Fibroblast of peridontal ligament (primary cell): Measurements from ENCODE around the gene ZNF185.
A peak's percentile ranks its signal among the peaks of the same experiment; 100 is the strongest.

Experiments used
- DNase-seq: peaks from one replicate; pipeline ENCODE4 v3.0.0-alpha.2; 2010; ENCODE audit errors: extremely low read depth

ZNF185 gene

DNA sequence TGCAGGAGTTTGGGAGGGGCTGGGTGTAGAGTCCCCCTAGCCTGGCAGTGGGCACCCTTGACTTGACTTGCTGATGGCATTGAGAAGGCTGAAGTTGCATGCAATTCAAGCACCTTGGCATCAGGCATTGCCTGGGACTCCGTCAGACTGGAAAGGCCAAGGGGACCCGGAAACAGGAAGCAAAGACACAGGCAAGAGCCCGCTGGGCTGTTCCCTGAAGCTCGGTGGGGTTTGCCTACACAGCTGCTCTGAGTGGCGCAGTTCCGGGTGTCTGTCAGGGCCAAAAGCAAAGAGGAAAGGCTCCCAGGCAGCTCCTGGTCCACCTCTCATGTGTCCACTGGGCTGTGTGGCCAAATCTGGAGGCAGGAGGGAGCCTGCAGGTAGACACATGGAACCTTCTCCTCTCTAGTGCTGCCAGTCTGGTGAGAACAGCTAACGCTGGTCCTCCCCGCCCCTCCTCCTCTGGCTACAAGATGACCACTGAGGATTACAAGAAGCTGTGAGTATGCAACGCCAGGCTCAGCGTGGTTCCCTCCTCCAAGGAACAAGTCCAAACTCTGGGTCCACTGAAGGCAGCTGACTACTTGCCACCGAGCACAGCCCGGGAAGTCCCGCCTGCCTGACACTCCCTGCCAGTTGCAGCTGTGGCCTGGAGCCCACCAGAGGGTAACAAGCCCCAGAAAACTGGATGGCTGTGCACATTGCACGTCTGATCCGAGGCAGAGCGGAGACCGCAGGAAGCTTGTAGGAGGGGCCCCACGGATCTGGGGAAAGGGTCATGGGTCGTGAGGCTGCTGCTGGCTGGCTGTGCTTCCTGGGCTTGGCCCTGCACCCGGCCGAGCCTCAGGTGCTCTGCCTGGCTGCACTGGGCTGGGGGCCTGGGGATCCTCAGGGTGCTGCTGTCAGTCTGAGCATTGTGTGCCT lies 20.1 kb downstream of the ZNF185 start:
- no peak for DNase-seq

GRCh38 chrX:152918707-152919106 lies 20.8 kb downstream of the ZNF185 start:
- no peak for DNase-seq

DNA sequence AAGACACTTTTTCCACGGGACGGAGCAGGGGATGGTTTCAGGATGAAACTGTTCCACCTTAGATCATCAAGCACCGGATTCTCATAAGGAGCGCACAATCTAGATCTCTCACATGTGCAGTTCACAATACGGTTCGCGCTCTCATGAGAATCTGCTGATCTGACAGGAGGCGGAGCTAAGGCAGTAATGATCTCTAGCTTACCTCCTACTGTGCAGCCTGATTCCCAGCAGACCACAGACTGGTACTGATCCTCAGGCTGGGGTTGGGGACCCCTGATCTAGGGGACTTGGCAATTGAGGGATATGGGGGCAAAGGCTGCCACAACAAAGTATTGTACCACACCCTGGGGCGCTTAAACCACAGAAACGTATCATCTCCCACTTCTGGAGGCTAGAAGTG lies 25.7 kb downstream of the ZNF185 start:
- no peak for DNase-seq

GRCh38 chrX:152925835-152926234 lies 28.0 kb downstream of the ZNF185 start:
- no peak for DNase-seq

DNA sequence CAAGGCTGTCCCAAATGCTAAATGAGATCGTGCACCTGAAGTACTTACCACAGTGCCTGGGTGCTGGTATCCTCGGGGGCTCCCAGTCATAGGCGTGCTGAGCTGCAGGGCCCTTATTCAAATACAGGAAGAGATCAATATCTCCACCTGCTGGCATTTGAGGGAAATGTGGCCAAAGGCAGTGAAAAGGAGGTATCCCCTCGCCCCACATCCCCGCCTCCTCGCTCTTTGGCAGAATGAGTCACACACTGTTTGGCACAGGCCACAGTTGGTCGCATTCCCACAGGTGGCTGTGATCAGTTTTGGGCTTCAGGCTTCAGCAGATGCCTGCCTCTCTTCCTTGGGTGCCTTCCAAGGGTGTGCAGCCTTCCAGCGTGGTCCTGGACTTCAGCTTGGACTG lies 28.4 kb downstream of the ZNF185 start:
- DNase-seq = peak; percentile 67

- no peak for DNase-seq
Observed at GRCh38 chrX:152926923-152927322, 29.1 kb downstream of the ZNF185 start.

DNA sequence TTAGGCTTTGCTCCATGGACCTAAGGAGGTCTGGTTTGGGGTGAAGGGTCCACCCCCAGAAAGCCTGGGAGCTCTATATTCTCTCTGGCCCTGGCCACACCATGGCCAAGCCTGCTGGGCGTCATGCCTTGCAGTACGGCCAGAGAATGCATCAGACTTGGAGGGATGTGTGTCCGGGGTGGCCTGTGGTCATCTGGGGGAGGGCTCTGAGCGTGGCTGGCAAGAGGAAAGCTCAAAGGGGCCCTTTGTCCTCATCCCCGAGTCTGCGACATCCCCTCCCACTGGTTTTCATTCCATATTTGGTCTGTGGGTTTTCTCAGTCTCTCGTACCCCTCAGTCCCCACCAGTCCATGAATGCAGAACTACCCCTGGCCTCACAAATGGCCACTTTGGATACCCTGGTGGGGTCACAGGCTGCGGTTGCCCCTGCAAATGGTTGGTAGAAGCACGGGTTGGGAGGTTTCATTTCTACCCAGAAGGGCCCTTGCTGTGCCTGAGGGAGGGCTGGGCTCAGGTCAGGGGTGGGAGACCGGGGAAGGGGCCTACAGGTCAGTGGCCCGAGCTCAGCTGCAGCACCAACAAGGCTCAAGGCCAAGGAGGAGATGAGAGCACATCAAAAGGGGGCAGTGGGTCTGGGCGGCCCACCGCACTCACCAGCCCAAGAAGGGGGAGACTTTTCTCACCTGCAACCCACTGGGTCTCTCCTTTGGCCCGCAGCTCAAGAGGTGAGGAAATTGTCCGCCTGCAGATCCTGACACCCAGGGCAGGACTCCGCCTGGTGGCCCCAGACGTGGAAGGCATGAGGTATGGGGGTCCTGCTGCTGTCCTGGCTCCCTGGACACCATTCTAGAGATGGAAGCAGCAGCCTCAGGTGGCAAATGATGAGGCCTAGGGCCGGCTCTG lies 30.2 kb downstream of the ZNF185 start:
- no peak for DNase-seq

- DNase-seq = no peak
Observed at GRCh38 chrX:152928761-152929400, 31.0 kb downstream of the ZNF185 start.

- DNase-seq = no peak
Observed at GRCh38 chrX:152929898-152930297, 32.0 kb downstream of the ZNF185 start.

GRCh38 chrX:152930516-152930915 lies 32.6 kb downstream of the ZNF185 start:
- no peak for DNase-seq

- no peak for DNase-seq
Observed at GRCh38 chrX:152932144-152932543, 34.3 kb downstream of the ZNF185 start.

GRCh38 chrX:152932598-152933175 lies 34.8 kb downstream of the ZNF185 start:
- no peak for DNase-seq

DNA sequence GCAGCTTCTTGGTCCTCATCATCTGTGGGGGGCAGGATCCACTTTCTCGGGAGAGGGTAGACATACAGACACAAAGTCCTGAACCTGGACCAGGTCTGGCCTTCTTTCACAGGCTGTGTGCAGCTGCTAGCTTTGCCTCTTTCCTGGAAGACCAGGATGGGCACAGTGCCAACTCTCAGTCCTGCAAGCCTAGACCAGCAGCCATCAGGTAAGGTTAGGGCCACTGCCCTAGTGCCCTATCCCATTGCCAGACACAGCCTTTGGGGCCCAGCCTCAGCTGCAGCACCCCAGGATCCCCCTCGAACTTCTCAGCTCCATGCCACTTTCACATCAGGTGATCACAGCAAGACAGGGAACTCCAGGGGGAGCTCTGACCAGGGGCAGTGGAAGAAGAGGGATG lies 38.4 kb downstream of the ZNF185 start:
- DNase-seq = no peak

GRCh38 chrX:152937236-152937635 lies 39.4 kb downstream of the ZNF185 start:
- no peak for DNase-seq

GRCh38 chrX:152941328-152942076 lies 43.6 kb downstream of the ZNF185 start:
- peak; percentile 86 for DNase-seq

DNA sequence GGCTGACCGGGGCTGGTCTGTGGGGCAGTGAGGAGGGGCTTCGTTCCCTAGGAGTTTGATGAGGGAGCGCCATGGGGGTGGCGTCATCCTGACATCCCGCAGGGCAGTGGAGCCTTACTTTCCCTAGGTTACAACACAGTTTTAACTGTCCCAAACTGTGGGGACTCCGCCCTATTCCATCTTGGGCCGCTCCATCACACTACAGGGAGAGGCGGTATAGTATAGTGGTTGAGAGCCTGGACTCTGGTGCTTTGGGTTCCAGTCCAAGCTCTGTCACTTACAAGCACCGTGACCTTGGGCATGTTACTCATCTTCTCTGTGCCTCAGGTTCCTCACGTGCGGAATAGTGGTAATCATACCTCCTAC lies 44.2 kb downstream of the ZNF185 start:
- peak; percentile 2 for DNase-seq

- DNase-seq = no peak
Observed at GRCh38 chrX:152943826-152944225, 46.0 kb downstream of the ZNF185 start.

- no peak for DNase-seq
Observed at GRCh38 chrX:152945021-152945979, 47.4 kb downstream of the ZNF185 start.

- DNase-seq = no peak
Observed at GRCh38 chrX:152946681-152947080, 48.8 kb downstream of the ZNF185 start.
